Measurements from ENCODE around the gene BEST2. TPM values are rescaled to one million over a fixed set of nuclear protein-coding genes. Genes with fewer than 3 reads are reported as not detected.

The BEST2 gene
- polyA plus RNA-seq, 1 donor from 2014 or later = not detected

- Histone ChIP-seq H4K20me1 (ENCODE audit: insufficient read depth) (no peaks in the 10 kb centered on the region), H3F3A (ENCODE audit: insufficient read depth, low read length, poor library complexity, severe bottlenecking) (no peaks in the 10 kb centered on the region), H3K9me3 (ENCODE audit: low read length) (no peaks in the 10 kb centered on the region), H3K4me3 (ENCODE audit: low read length) (no peak overlapping the region), H3K27ac (ENCODE audit: low read length) (no peak overlapping the region), H3K79me2 (replicated peaks; ENCODE audit: insufficient read depth, low read length) (no peaks in the 10 kb centered on the region), H3K27me3 (ENCODE audit: insufficient read depth, low read depth, low read length) (peaks cover 5% of the 10 kb centered on the region), H3K9ac (ENCODE audit: low read length) (no peak overlapping the region), H3K36me3 (ENCODE audit: insufficient read depth, low read length) (no peaks in the 10 kb centered on the region), H3K9me2 (ENCODE audit: insufficient read depth, low read length) (no peaks in the 10 kb centered on the region), H3K4me2 (ENCODE audit: low read length) (no peak overlapping the region), H2AFZ (ENCODE audit: low read depth, low read length) (no peak overlapping the region)
- no peak for TF ChIP-seq CTCF (IDR thresholded peaks at IDR 0.05; ENCODE audit: poor library complexity, severe bottlenecking)
- no peak for TF ChIP-seq MXI1 (conservative IDR thresholded peaks at IDR 0.05; ENCODE audit: poor library complexity, severe bottlenecking)
- TF ChIP-seq SMC3 (conservative IDR thresholded peaks at IDR 0.05; ENCODE audit: poor library complexity) = no peak
- no peak for TF ChIP-seq REST (IDR thresholded peaks at IDR 0.05; ENCODE audit: borderline replicate concordance)
These were observed 33.9 kb downstream of the BEST2 start for GRCh38 chr19:12785431-12786031.

- Histone ChIP-seq H4K20me1 (ENCODE audit: insufficient read depth) (no peaks in the 10 kb centered on the region), H3K9me2 (ENCODE audit: insufficient read depth, low read length) (no peaks in the 10 kb centered on the region), H3K4me2 (ENCODE audit: low read length) (no peak overlapping the region), H3K9me3 (ENCODE audit: low read length) (no peaks in the 10 kb centered on the region), H3K27me3 (ENCODE audit: insufficient read depth, low read depth, low read length) (peaks cover 11% of the 10 kb centered on the region), H3K9ac (ENCODE audit: low read length) (no peak overlapping the region), H3K4me3 (ENCODE audit: low read length) (no peak overlapping the region), H3K79me2 (replicated peaks; ENCODE audit: insufficient read depth, low read length) (no peaks in the 10 kb centered on the region), H3K27ac (ENCODE audit: low read length) (no peak overlapping the region), H3K36me3 (ENCODE audit: insufficient read depth, low read length) (no peaks in the 10 kb centered on the region), H3F3A (ENCODE audit: insufficient read depth, low read length, poor library complexity, severe bottlenecking) (no peaks in the 10 kb centered on the region), H2AFZ (ENCODE audit: low read depth, low read length) (no peak overlapping the region)
- TF ChIP-seq RAD21 (conservative IDR thresholded peaks at IDR 0.05) (no peak), TAF1 (IDR thresholded peaks at IDR 0.05; ENCODE audit: low read depth) (no peak), REST (IDR thresholded peaks at IDR 0.05; ENCODE audit: borderline replicate concordance) (no peak), CTCF (IDR thresholded peaks at IDR 0.05; ENCODE audit: poor library complexity, severe bottlenecking) (no peak), EP300 (conservative IDR thresholded peaks at IDR 0.05; ENCODE audit: poor library complexity, severe bottlenecking) (no peak), SMC3 (conservative IDR thresholded peaks at IDR 0.05; ENCODE audit: poor library complexity) (no peak), EZH2 (IDR thresholded peaks at IDR 0.05; ENCODE audit: borderline replicate concordance, insufficient read depth, low read length, poor library complexity, severe bottlenecking) (no peak), POLR2AphosphoS5 (IDR thresholded peaks at IDR 0.05) (no peak), MXI1 (conservative IDR thresholded peaks at IDR 0.05; ENCODE audit: poor library complexity, severe bottlenecking) (no peak)
These were observed 34.7 kb downstream of the BEST2 start for GRCh38 chr19:12786141-12786870.

Measured in neural cell (in vitro differentiated cells).